AG09319 (cell line): ENCODE results near the gene SPAG9.
"Not testable (repeated sequence)": the region's sequence is repeated elsewhere in the genome, so short reads cannot be mapped to it uniquely, and the experiment has no call there.

Experiments used
- DNase-seq: peaks from one replicate; pipeline ENCODE4 v3.0.0-alpha.2; 2010; ENCODE audit warnings: low read depth; ENCODE audit errors: extremely low read depth
- TF ChIP-seq, protein P1 (sequence below): IDR thresholded peaks from 2 replicates; pipeline ENCODE4 v1.5.1; 2011; ENCODE audit warnings: low read depth, mild to moderate bottlenecking, inconsistent platforms, low read length, moderate library complexity

SPAG9 gene

DNA sequence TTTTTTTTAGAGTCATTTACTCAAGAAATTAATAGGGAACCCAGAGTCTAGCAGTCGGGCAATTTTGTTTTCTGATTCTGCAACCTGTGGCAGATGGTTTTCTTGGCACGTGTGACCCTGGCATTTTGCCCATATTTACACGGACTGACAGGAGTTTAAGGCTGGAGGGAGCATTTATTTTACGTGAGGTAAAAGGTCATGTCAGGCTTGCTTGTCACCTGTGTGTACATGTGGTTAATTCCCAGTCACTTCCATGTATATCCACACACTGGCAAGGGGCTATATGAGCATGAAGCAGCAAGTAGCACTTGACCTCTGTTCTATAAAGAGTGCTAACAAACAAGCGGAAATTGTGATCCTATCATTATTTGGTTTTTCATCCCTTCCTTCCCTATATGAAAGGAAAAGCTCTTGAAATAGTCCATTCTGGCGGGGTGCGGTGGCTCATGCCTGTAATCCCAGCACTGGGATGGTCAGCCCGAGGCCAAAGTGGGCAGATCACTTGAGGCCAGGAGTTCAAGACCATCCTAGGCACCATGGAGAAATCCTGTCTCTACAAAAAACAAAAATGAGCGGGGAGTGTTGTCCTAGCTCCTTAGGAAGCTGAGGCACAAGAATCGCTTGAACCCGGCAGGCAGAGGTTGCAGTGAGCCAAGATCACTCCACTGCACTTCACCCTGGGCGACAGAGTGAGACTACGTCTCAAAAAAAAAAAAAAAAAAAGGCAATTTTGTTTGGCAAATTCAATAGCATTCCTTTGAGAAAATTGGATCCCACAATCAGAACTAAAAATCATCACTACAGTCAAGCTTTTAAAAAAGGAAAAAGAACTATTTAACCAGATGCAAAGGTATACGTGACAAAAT, 2.1 kb downstream of the SPAG9 start:
- no peak for DNase-seq
- TF ChIP-seq, protein P1, sequence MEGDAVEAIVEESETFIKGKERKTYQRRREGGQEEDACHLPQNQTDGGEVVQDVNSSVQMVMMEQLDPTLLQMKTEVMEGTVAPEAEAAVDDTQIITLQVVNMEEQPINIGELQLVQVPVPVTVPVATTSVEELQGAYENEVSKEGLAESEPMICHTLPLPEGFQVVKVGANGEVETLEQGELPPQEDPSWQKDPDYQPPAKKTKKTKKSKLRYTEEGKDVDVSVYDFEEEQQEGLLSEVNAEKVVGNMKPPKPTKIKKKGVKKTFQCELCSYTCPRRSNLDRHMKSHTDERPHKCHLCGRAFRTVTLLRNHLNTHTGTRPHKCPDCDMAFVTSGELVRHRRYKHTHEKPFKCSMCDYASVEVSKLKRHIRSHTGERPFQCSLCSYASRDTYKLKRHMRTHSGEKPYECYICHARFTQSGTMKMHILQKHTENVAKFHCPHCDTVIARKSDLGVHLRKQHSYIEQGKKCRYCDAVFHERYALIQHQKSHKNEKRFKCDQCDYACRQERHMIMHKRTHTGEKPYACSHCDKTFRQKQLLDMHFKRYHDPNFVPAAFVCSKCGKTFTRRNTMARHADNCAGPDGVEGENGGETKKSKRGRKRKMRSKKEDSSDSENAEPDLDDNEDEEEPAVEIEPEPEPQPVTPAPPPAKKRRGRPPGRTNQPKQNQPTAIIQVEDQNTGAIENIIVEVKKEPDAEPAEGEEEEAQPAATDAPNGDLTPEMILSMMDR: no peak

DNA sequence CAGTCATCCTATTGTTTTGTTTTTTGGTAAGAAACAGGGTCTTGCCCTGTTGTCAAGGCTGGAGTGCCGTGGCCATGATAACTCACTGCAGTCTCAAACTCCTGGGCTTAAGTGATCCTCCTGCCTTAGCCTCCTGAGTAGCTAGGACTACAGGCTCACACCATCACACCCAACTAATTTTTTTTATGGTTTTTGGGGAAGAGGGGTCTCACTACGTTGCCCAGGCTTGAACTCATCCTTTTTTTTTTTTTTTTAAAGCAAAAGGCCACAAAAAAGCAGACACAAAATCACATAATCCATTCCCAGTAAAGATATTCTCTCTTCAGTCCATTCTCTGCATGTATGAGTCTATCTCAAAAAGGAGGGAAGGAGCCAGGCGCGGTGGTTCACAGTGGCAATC, 5.5 kb downstream of the SPAG9 start:
- TF ChIP-seq, protein P1: no peak
- no peak for DNase-seq

DNA sequence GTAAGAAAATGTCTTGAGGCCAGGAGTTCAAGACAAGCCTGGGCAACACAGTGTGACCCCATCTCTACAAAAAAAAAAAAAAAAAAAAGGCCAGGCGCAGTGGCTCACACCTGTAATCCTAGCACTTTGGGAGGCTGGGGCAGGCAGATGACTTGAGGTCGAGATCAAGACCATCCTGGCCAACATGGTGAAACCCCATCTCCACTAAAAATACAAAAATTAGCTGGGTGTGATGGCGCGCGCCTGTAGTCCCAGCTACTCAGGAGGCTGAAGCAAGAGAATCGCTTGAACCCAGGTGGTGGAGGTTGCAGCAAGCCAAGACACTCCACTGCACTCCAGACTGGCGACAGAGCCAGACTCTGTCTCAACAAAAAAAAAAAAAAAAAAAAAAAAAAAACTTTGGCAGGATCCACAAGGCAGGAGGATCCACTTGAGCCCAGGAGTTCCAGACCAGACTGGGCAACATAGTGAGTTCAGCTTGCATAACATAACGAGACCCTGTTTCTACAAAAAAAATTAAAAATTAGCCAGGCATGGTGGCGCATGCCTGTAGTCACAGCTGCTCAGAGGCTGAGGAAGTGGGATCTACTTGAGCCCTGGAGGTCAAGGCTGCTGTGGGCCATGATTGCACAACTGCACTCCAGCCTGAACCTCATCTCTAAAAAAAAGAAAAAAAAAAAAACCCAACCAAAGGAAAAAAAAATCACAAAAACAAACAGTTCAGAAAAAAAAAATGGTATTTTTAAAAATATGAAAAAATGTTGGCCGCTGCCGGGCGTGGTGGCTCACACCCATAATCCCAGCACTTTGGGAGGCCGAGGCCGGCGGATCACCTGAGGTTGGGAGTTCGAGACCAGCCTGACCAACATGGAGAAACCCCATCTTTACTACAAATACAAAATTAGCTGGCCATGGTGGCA, 8.1 kb downstream of the SPAG9 start:
- not testable (repeated sequence) for DNase-seq

DNA sequence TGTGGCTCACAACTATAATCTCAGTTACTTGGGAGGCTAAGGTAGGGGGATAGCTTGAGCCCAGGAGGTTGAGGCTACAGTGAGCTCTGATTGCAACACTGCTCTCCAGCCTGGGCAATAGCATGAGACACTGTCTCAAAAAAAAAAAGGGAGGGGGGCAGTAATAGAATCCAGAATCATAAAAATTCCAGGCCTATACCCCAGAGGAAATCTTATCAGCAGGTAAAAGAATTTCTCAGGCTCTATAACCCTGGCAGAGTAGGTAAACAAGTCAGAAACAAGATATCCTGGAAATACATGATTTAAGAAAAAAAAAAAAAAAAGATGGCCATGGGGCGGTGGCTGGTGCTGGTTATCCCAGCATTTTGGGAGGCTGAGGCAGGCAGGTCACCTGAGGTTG, 12.9 kb downstream of the SPAG9 start:
- DNase-seq: no peak
- TF ChIP-seq, protein P1: no peak

DNA sequence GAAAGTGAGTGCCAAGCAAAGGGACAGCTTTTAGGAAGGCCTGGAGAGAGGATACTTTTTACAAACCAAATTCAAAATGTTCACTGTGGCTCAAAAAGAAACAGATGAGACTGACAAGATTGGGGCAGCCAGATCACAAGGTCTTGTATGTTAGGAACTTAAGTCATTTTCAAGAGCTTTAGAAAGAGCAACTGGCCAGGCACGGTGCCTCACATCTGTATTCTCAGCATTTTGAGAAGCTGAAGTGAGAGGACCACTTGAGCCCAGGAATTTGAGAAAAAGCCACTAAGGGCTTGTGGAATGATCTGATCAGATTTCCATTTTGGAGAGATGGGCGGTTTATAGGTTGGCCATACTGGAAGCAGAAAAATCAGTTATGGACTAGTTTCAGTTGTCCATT, 17.2 kb downstream of the SPAG9 start:
- DNase-seq: no peak
- TF ChIP-seq, protein P1: no peak

DNA sequence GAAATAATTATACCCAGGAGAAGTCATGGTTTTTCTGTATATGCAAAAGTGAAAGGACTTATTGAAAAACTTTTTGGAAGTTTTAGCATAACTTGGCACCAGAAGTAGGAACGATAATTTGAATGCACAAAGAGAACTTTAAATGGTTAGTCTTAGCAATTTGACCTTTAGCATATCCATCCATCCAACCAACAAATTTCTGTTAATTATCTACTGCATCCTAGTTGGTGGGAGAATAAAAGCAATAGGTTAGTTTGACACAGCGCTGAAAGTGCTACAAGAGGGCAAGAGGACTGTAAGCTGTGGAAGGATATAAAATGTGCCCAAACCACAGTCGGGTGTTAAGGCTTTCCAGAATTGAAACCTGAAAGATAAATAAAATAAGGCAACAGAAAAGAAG, 17.6 kb downstream of the SPAG9 start:
- no peak for DNase-seq

DNA sequence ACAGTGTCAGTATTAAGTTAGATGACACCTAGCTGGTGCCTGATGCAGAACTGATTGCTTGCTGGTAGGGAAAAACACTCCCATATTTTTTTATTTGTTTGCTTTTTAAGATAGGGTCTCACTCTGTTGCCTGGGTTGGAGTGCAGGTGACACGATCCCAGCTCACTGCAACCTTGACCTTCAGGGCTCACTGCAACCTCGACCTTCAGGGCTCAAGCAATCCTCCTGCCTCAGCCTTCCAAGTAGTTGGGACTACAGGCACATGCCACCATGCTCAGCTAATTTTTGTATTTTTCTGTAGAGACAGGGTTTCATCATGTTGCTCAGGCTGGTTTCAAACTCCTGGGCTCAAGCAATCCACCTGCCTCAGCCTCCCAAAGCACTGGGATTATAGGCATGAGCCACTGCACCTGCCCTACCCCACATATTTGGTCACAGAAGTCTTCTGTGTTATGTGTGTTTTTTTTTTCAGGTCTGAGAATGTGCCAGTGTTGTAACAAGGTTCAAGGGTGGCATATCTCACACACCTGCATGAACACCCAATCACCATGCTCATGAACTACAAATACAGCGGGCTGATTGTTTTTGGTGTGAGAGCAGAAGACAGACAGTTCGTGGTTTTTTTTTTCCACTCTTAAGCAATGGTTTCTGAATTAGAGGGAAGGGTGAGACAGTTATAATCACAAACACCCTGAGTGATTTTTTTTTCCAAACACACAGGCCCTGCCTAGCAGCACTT, 22.8 kb downstream of the SPAG9 start:
- TF ChIP-seq, protein P1: no peak
- no peak for DNase-seq

More for the DNA sequence above, 17.6 kb downstream of the SPAG9 start:
- TF ChIP-seq, protein P1: no peak
